Lung microvascular endothelial cell (primary cell): ENCODE results near the gene CYP51A1. TPM values are rescaled to one million over a fixed set of nuclear protein-coding genes. Genes with fewer than 3 reads are reported as not detected.
A peak's percentile ranks its signal among the peaks of the same experiment; 100 is the strongest.
"Not testable (repeated sequence)": the region's sequence is repeated elsewhere in the genome, so short reads cannot be mapped to it uniquely, and the experiment has no call there.

ENCODE experiments used
- DNase-seq, 2 donors: peaks; one replicate each; pipeline versions ENCODE4 v3.0.0 to v3.0.0-alpha.2; 2010; ENCODE audit warnings: low read depth in 2 of 2
- total RNA-seq: library from RNA; depleted of rRNA; stranded (reverse); fragments of >200 nt; gene quantifications from 2 replicates; pipeline ENCODE4 v1.2.1, GENCODE V29; 2014

Gene CYP51A1
- 93.7 and 141 TPM in 2 replicates for total RNA-seq

GRCh38 chr7:92134271-92135051, at the start of gene CYP51A1:
Gene CYP51A1 (minus strand): TSS chr7:92134477. CDS start chr7:92134364, 113 bp downstream.
- peak; percentile 92 to 95 for DNase-seq

- peak; percentile 84 to 90 for DNase-seq
Measured at GRCh38 chr7:92178928-92179924, 44.9 kb upstream of the CYP51A1 start, which contains the start of gene LRRD1. Gene LRRD1 (minus strand): TSS chr7:92179142. CDS start chr7:92165202, 13,940 bp downstream.

GRCh38 chr7:92177362-92177761, 43.1 kb upstream of the CYP51A1 start:
- DNase-seq: no peak

- DNase-seq: not testable (repeated sequence)
Measured at GRCh38 chr7:92169529-92169928, 35.3 kb upstream of the CYP51A1 start.

- peak in 1 of 2 donors; percentile 1 for DNase-seq
Measured at GRCh38 chr7:92161271-92161670, 27.0 kb upstream of the CYP51A1 start.

- no peak for DNase-seq
Measured at GRCh38 chr7:92158660-92159575, 24.6 kb upstream of the CYP51A1 start.

- DNase-seq: no peak
Measured at GRCh38 chr7:92156990-92157389, 22.7 kb upstream of the CYP51A1 start.

GRCh38 chr7:92155108-92155739, 20.9 kb upstream of the CYP51A1 start:
- no peak for DNase-seq

GRCh38 chr7:92150450-92151017, 16.3 kb upstream of the CYP51A1 start:
- DNase-seq: no peak

GRCh38 chr7:92149736-92150239, 15.5 kb upstream of the CYP51A1 start:
- DNase-seq: no peak

- DNase-seq: not testable (repeated sequence)
Measured at GRCh38 chr7:92143192-92143880, 9.1 kb upstream of the CYP51A1 start.

GRCh38 chr7:92142791-92143190, 8.5 kb upstream of the CYP51A1 start:
- not testable (repeated sequence) for DNase-seq

- no peak for DNase-seq
Measured at GRCh38 chr7:92141161-92141560, 6.9 kb upstream of the CYP51A1 start.

- no peak for DNase-seq
Measured at GRCh38 chr7:92137557-92137956, 3.3 kb upstream of the CYP51A1 start.

GRCh38 chr7:92135052-92135889, 994 bp upstream of the CYP51A1 start:
- no peak for DNase-seq

GRCh38 chr7:92133737-92134270, 473 bp downstream of the CYP51A1 start:
- DNase-seq: peak; percentile 72 to 82

- DNase-seq: no peak
Measured at GRCh38 chr7:92133133-92133736, 1.0 kb downstream of the CYP51A1 start.
